K562 (cell line): Measurements from ENCODE around the gene CLCF1. TPM values are rescaled to one million over a fixed set of nuclear protein-coding genes. Genes with fewer than 3 reads are reported as not detected.

Experiments
- CHD1 ChIP-seq: fragments of 200-600 bp; sonication (generic); IDR thresholded peaks from one replicate; pipeline ENCODE4 v1.6.1; 2012; ENCODE audit warnings: mild to moderate bottlenecking, moderate library complexity, low read length, inconsistent platforms
- CREB1 ChIP-seq, 2 experiments: sonication (generic) in 1 of 2; formaldehyde crosslinking in 1 of 2; IDR thresholded peaks; 2 replicates each; pipeline versions ENCODE4 v1.6.1 to v1.8.0; 2012 to 2022; ENCODE audit warnings: inconsistent platforms in 1 of 2, mild to moderate bottlenecking in 1 of 2, missing genetic modification reagents in 1 of 2, moderate library complexity in 1 of 2
- GTF2E2 ChIP-seq: fragments of 200-800 bp; sonication (Bioruptor generic); IDR thresholded peaks from 2 replicates; pipeline ENCODE4 v1.6.1; 2016; ENCODE audit warnings: missing genetic modification characterization, missing compliant biosample characterization
- KDM5B ChIP-seq: fragments of 200-600 bp; sonication (generic); IDR thresholded peaks from 2 replicates; pipeline ENCODE4 v1.6.1; 2012; ENCODE audit warnings: low read depth, mild to moderate bottlenecking, moderate library complexity, low read length, control low read depth, inconsistent platforms; ENCODE audit not compliant: insufficient replicate concordance
- KLF6 ChIP-seq: fragments of 250-450 bp; sonication (Bioruptor Pico); IDR thresholded peaks from 2 replicates; pipeline ENCODE4 v1.4.0; 2020; ENCODE audit warnings: mild to moderate bottlenecking, moderate library complexity, borderline replicate concordance
- MAFF ChIP-seq: IDR thresholded peaks from 2 replicates; pipeline ENCODE4 v1.6.1; 2012; ENCODE audit warnings: low read length, improper control_type of control experiment
- MTA3 ChIP-seq: fragments of 450-650 bp; formaldehyde crosslinking; IDR thresholded peaks from 2 replicates; pipeline ENCODE4 v1.6.1; 2017; ENCODE audit warnings: mild to moderate bottlenecking, borderline replicate concordance
- PATZ1 ChIP-seq: fragments of 250-450 bp; sonication (Bioruptor Pico); IDR thresholded peaks from 2 replicates; pipeline ENCODE4 v1.5.0; 2020; ENCODE audit warnings: mild to moderate bottlenecking, borderline replicate concordance
- POLR2A ChIP-seq: fragments of 450-650 bp; conservative IDR thresholded peaks from 2 replicates; pipeline ENCODE4 v1.6.1; 2016
- RB1 ChIP-seq: fragments of 450-650 bp; IDR thresholded peaks from 2 replicates; pipeline ENCODE4 v1.6.1; 2017; ENCODE audit warnings: low read depth, mild to moderate bottlenecking
- SMARCB1 ChIP-seq: IDR thresholded peaks from 2 replicates; pipeline ENCODE4 v1.6.1; 2011; ENCODE audit warnings: improper control_type of control experiment, low read depth; ENCODE audit not compliant: insufficient read length
- TBL1XR1 ChIP-seq, 2 experiments: IDR thresholded peaks; 2 replicates each; pipeline ENCODE4 v1.6.1; 2012; ENCODE audit warnings: improper control_type of control experiment in 2 of 2, low read length in 2 of 2, mild to moderate bottlenecking in 1 of 2
- TBP ChIP-seq: optimal IDR thresholded peaks from 2 replicates; pipeline ENCODE3; 2011; ENCODE audit warnings: low read depth, low read length, improper control_type of control experiment
- TCF3 ChIP-seq: sonication (generic); formaldehyde crosslinking; IDR thresholded peaks from 2 replicates; pipeline ENCODE4 v1.4.0; 2020; ENCODE audit warnings: mild to moderate bottlenecking, missing genetic modification reagents
- ZBTB26 ChIP-seq: fragments of 450-650 bp; formaldehyde crosslinking; IDR thresholded peaks from 2 replicates; pipeline ENCODE4 v1.4.0; 2022; ENCODE audit warnings: missing genetic modification characterization
- ZNF511 ChIP-seq: sonication (generic); formaldehyde crosslinking; IDR thresholded peaks from 2 replicates; pipeline ENCODE4 v1.8.0; 2022; ENCODE audit warnings: mild to moderate bottlenecking, missing genetic modification reagents
- polyA plus RNA-seq, 8 experiments: library from polyadenylated mRNA; depleted of rRNA in 4 of 8; stranded (reverse) in 5 of 8; unstranded in 3 of 8; fragments of >200 nt; fragmentation: Nextera tagmentation in 2 of 8; fragmentation: Illumina TruSeq in 1 of 8; extraction: Ambion mirVana in 2 of 8; extraction: Trizol in 1 of 8; gene quantifications; 2 replicates each; pipeline versions ENCODE4 v1.2.1 to v1.2.3, GENCODE V29; 2011 to 2014; ENCODE audit warnings: inconsistent platforms in 1 of 8, missing spikeins in 1 of 8
- total RNA-seq, 7 experiments: library from RNA; depleted of rRNA in 6 of 7; stranded (reverse); fragments of >200 nt in 6 of 7; fragmentation: Illumina TruSeq in 2 of 7; extraction: Trizol in 2 of 7; gene quantifications; 2 replicates each; pipeline versions ENCODE4 v1.2.1 to v1.2.3, GENCODE V29; 2011 to 2021; ENCODE audit warnings: low replicate concordance in 1 of 7
- TF ChIP-seq, protein P1 (sequence below), 2 experiments: fragments of 450-650 bp; conservative IDR thresholded peaks; 2 replicates each; pipeline ENCODE4 v1.6.1; 2017; ENCODE audit warnings: mild to moderate bottlenecking in 2 of 2, moderate library complexity in 2 of 2
- TF ChIP-seq, protein P2 (sequence below): fragments of 450-650 bp; formaldehyde crosslinking; IDR thresholded peaks from 2 replicates; pipeline ENCODE4 v1.4.0; 2020; ENCODE audit warnings: mild to moderate bottlenecking, moderate library complexity
- TF ChIP-seq, protein P3 (sequence below): fragments of 250-450 bp; sonication (Bioruptor Pico); IDR thresholded peaks from 2 replicates; pipeline ENCODE4 v1.4.0; 2020

CLCF1 gene
- total and polyA plus RNA-seq, 9 of the 15 experiments (the other 6 are each of a cell fraction or from before 2014, with no cell fraction given), result 0.49 to 5.8 (median 3.0) TPM

DNA sequence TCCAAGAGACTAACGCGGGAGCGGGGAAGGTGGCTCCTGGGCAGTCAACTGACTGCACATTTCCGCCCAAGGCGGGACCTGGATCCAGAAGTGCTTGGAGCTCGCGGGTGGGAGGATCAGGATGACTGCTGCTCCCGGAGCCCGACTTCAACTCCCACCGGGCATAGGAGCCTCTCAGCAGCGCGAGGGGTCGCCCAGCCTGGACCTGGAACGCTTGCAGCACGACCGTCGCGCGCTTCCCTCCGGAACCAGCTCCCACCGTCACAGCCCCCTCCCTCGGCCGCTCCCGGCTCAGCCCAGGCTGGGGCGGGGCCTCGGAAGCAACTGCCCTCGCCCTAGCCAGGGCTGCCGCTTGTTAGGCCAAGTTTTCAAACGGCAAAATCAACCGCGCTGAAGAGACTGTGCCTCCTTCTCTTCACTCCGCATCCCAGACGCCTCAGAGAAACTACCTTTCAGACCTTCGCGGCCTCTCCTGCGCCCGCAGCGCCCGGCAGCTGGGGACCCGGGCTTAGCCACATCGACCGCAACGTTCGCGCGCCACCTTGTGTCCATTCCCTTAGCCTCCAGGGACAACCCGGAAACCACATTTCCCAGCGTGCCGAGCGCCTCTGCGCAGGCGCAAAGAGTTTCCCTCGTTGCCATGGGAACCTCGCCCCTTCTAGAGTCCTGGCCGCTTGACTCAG is 56.1 kb downstream of the CLCF1 start (continued):
- TF ChIP-seq RB1, result peak; percentile 73
- peak; percentile 65 to 78; a peak in 1 of 4 replicates for TF ChIP-seq TBL1XR1 (IDR thresholded peaks at IDR 0.05; ENCODE audit: low read length in 2 of 2)
- TF ChIP-seq, protein P1, sequence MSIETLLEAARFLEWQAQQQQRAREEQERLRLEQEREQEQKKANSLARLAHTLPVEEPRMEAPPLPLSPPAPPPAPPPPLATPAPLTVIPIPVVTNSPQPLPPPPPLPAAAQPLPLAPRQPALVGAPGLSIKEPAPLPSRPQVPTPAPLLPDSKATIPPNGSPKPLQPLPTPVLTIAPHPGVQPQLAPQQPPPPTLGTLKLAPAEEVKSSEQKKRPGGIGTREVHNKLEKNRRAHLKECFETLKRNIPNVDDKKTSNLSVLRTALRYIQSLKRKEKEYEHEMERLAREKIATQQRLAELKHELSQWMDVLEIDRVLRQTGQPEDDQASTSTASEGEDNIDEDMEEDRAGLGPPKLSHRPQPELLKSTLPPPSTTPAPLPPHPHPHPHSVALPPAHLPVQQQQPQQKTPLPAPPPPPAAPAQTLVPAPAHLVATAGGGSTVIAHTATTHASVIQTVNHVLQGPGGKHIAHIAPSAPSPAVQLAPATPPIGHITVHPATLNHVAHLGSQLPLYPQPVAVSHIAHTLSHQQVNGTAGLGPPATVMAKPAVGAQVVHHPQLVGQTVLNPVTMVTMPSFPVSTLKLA (conservative IDR thresholded peaks at IDR 0.05), result peak in 1 of 2 experiments; percentile 73
- TF ChIP-seq, protein P2, sequence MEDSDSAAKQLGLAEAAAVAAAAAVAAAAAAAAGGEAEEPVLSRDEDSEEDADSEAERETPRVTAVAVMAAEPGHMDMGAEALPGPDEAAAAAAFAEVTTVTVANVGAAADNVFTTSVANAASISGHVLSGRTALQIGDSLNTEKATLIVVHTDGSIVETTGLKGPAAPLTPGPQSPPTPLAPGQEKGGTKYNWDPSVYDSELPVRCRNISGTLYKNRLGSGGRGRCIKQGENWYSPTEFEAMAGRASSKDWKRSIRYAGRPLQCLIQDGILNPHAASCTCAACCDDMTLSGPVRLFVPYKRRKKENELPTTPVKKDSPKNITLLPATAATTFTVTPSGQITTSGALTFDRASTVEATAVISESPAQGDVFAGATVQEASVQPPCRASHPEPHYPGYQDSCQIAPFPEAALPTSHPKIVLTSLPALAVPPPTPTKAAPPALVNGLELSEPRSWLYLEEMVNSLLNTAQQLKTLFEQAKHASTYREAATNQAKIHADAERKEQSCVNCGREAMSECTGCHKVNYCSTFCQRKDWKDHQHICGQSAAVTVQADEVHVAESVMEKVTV (CRISPR knock-in tag), result peak; percentile 99
- no peak; the same call in 1 of the 2 replicates for TF ChIP-seq ZNF511 (CRISPR knock-in tag)
- peak; percentile 68; the same call in 1 of the 2 replicates for TF ChIP-seq KLF6 (CRISPR knock-in tag)
- TF ChIP-seq SMARCB1, result no peak
- no peak for TF ChIP-seq PATZ1 (CRISPR knock-in tag)
- TF ChIP-seq GTF2E2 (tag), result peak; percentile 84; the same call in 1 of the 2 replicates
- TF ChIP-seq MAFF, result no peak
- TF ChIP-seq KDM5B, result peak; percentile 77
- TF ChIP-seq TCF3 (CRISPR knock-in tag), result peak; percentile 36; the same call in 1 of the 2 replicates
- TF ChIP-seq TBP, result peak; percentile 70
- no peak for TF ChIP-seq CREB1 (IDR thresholded peaks at IDR 0.05)
- peak; percentile 72; the same call in 1 of the 2 replicates for TF ChIP-seq CREB1 (CRISPR knock-in tag; IDR thresholded peaks at IDR 0.05)
- no peak for TF ChIP-seq ZBTB26 (CRISPR knock-in tag)
- peak; percentile 64 for TF ChIP-seq MTA3
- TF ChIP-seq, protein P3, sequence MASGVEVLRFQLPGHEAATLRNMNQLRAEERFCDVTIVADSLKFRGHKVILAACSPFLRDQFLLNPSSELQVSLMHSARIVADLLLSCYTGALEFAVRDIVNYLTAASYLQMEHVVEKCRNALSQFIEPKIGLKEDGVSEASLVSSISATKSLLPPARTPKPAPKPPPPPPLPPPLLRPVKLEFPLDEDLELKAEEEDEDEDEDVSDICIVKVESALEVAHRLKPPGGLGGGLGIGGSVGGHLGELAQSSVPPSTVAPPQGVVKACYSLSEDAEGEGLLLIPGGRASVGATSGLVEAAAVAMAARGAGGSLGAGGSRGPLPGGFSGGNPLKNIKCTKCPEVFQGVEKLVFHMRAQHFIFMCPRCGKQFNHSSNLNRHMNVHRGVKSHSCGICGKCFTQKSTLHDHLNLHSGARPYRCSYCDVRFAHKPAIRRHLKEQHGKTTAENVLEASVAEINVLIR (CRISPR knock-in tag), result 0 out of 2 replicates have a peak, but pooled peaks have one; percentile 28
- peak; percentile 67 for TF ChIP-seq CHD1
- TF ChIP-seq POLR2A, result peak; percentile 87
